ENCODE data around the gene NR2F2.

DNA sequence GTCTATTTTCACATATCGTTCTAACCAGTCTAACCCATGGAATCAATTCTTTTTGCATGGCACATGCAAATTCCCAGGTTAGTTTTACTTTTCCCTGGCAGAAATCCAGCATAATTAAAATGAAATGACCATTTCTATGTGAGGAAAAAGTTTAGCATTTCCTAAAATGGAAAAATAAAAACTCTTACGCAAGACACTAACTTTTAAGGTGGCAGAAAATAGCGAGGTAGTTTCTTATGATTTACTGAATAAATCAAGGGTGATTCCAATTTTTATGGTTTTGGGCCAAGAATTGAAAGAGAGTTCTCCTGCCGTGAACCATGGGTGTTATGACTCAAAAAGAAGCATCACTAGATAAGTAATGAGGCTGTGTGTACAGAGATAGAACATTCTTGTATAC, 32.7 kb upstream of the NR2F2 start:
- TF ChIP-seq, protein P1, sequence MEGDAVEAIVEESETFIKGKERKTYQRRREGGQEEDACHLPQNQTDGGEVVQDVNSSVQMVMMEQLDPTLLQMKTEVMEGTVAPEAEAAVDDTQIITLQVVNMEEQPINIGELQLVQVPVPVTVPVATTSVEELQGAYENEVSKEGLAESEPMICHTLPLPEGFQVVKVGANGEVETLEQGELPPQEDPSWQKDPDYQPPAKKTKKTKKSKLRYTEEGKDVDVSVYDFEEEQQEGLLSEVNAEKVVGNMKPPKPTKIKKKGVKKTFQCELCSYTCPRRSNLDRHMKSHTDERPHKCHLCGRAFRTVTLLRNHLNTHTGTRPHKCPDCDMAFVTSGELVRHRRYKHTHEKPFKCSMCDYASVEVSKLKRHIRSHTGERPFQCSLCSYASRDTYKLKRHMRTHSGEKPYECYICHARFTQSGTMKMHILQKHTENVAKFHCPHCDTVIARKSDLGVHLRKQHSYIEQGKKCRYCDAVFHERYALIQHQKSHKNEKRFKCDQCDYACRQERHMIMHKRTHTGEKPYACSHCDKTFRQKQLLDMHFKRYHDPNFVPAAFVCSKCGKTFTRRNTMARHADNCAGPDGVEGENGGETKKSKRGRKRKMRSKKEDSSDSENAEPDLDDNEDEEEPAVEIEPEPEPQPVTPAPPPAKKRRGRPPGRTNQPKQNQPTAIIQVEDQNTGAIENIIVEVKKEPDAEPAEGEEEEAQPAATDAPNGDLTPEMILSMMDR (IDR thresholded peaks at IDR 0.05) = no peak
- TF ChIP-seq POLR2AphosphoS5 (IDR thresholded peaks at IDR 0.05; ENCODE audit: insufficient read depth in 1 of 2, low read depth in 1 of 2) (no peak), POLR2A (IDR thresholded peaks at IDR 0.05) (no peak)

Measured in vagina (tissue), 2 donors.